ENCODE measurements around the gene CLCA4. TPM values are rescaled to one million over a fixed set of nuclear protein-coding genes. Genes with fewer than 3 reads are reported as not detected.
"Not testable (repeated sequence)": the region's sequence is repeated elsewhere in the genome, so short reads cannot be mapped to it uniquely, and the experiment has no call there.

The CLCA4 gene
- total RNA-seq, 1 donor from 2014 or later = not detected

- peaks cover 0 to 7% (median 2%) of the 10 kb centered on the region in 3 donors for H3K9me3 ChIP-seq (ENCODE audit: control insufficient read depth in 3 of 3, low read length in 3 of 3)
Observed at GRCh38 chr1:86596224-86596623, 49.3 kb downstream of the CLCA4 start.

GRCh38 chr1:86596741-86597290, 49.9 kb downstream of the CLCA4 start:
- Histone ChIP-seq H3K4me3 (ENCODE audit: low read length in 3 of 3) (no peak overlapping the region), H3K4me1 (ENCODE audit: control insufficient read depth in 3 of 3, insufficient read depth in 3 of 3, low read length in 3 of 3) (no peaks in the 10 kb centered on the region), H3K9ac (ENCODE audit: low read depth in 1 of 3, low read length in 3 of 3) (no peak overlapping the region), H3K9me3 (ENCODE audit: control insufficient read depth in 3 of 3, low read length in 3 of 3) (peaks cover 0 to 7% (median 2%) of the 10 kb centered on the region in 3 donors), H3K27me3 (ENCODE audit: control insufficient read depth in 3 of 3, insufficient read depth in 3 of 3, low read length in 3 of 3) (no peaks in the 10 kb centered on the region), H3K36me3 (ENCODE audit: control insufficient read depth in 3 of 3, insufficient read depth in 3 of 3, low read length in 3 of 3) (no peaks in the 10 kb centered on the region), H3K27ac (ENCODE audit: low read depth, low read length) (no peak overlapping the region)

More at GRCh38 chr1:86596224-86596623, 49.3 kb downstream of the CLCA4 start:
- H3K27ac ChIP-seq (ENCODE audit: low read depth, low read length) = no peak overlapping the region
- H3K9ac ChIP-seq (ENCODE audit: low read depth in 1 of 3, low read length in 3 of 3) = no peak overlapping the region
- no peak overlapping the region for H3K4me3 ChIP-seq (ENCODE audit: low read length in 3 of 3)
- H3K4me1 ChIP-seq (ENCODE audit: control insufficient read depth in 3 of 3, insufficient read depth in 3 of 3, low read length in 3 of 3) = no peaks in the 10 kb centered on the region
- H3K36me3 ChIP-seq (ENCODE audit: control insufficient read depth in 3 of 3, insufficient read depth in 3 of 3, low read length in 3 of 3) = no peaks in the 10 kb centered on the region
- H3K27me3 ChIP-seq (ENCODE audit: control insufficient read depth in 3 of 3, insufficient read depth in 3 of 3, low read length in 3 of 3) = no peaks in the 10 kb centered on the region

- not testable (repeated sequence) for H3K27ac ChIP-seq (ENCODE audit: low read depth, low read length); H3K4me1 ChIP-seq (ENCODE audit: control insufficient read depth in 3 of 3, insufficient read depth in 3 of 3, low read length in 3 of 3); H3K4me3 ChIP-seq (ENCODE audit: low read length in 3 of 3); H3K9ac ChIP-seq (ENCODE audit: low read depth in 1 of 3, low read length in 3 of 3); H3K9me3 ChIP-seq (ENCODE audit: control insufficient read depth in 3 of 3, low read length in 3 of 3); H3K27me3 ChIP-seq (ENCODE audit: control insufficient read depth in 3 of 3, insufficient read depth in 3 of 3, low read length in 3 of 3); H3K36me3 ChIP-seq (ENCODE audit: control insufficient read depth in 3 of 3, insufficient read depth in 3 of 3, low read length in 3 of 3)
Observed at GRCh38 chr1:86606080-86606479, 59.2 kb downstream of the CLCA4 start.

DNA sequence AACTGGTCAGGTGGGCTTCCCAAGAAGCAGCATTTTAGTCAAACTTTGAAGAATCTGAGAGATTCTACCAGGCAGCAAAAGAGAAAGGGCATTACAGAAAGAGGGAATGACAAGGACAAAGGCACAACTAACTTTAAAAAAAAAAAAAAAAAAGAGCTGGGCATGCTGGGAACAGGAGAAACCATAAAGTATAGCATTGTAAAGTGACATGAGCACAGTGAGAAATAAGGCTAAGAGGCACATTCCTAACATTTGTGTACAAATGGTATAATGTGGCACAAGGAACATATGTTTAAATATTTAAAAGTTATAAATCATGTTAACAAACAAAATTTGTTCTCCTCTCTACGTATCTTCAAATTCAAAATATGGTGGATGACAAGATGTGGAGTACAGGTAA, 69.6 kb downstream of the CLCA4 start:
- H3K9me3 ChIP-seq (ENCODE audit: control insufficient read depth in 3 of 3, low read length in 3 of 3) = peaks cover 0 to 2% (median 0%) of the 10 kb centered on the region in 3 donors
- no peak overlapping the region for H3K27ac ChIP-seq (ENCODE audit: low read depth, low read length)
- no peaks in the 10 kb centered on the region for H3K4me1 ChIP-seq (ENCODE audit: control insufficient read depth in 3 of 3, insufficient read depth in 3 of 3, low read length in 3 of 3)
- no peak overlapping the region for H3K9ac ChIP-seq (ENCODE audit: low read depth in 1 of 3, low read length in 3 of 3)
- no peak overlapping the region for H3K4me3 ChIP-seq (ENCODE audit: low read length in 3 of 3)
- no peaks in the 10 kb centered on the region for H3K27me3 ChIP-seq (ENCODE audit: control insufficient read depth in 3 of 3, insufficient read depth in 3 of 3, low read length in 3 of 3)
- H3K36me3 ChIP-seq (ENCODE audit: control insufficient read depth in 3 of 3, insufficient read depth in 3 of 3, low read length in 3 of 3) = no peaks in the 10 kb centered on the region

DNA sequence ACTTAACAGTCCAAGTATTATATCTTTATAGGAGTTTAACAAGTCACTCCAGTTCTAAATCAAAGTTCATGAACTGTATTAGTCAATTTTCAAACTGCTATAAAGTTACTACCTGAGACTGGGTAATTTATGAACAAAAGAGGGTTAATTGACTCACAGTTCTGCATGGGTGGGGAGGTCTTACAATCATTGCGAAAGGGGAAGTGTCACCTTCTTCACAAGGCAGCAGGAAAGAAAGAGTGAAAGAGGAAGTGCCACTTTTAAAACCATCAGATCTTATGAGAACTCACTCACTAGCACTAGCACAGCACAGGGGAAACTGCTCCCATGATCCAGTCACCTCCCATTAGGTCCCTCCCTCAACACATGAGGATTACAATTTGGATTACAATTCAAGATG, 70.0 kb downstream of the CLCA4 start:
- Histone ChIP-seq H3K4me3 (ENCODE audit: low read length in 3 of 3) (no peak overlapping the region), H3K9me3 (ENCODE audit: control insufficient read depth in 3 of 3, low read length in 3 of 3) (peaks cover 0 to 2% (median 0%) of the 10 kb centered on the region in 3 donors), H3K9ac (ENCODE audit: low read depth in 1 of 3, low read length in 3 of 3) (no peak overlapping the region), H3K27me3 (ENCODE audit: control insufficient read depth in 3 of 3, insufficient read depth in 3 of 3, low read length in 3 of 3) (no peaks in the 10 kb centered on the region), H3K27ac (ENCODE audit: low read depth, low read length) (no peak overlapping the region), H3K36me3 (ENCODE audit: control insufficient read depth in 3 of 3, insufficient read depth in 3 of 3, low read length in 3 of 3) (no peaks in the 10 kb centered on the region), H3K4me1 (ENCODE audit: control insufficient read depth in 3 of 3, insufficient read depth in 3 of 3, low read length in 3 of 3) (no peaks in the 10 kb centered on the region)

DNA sequence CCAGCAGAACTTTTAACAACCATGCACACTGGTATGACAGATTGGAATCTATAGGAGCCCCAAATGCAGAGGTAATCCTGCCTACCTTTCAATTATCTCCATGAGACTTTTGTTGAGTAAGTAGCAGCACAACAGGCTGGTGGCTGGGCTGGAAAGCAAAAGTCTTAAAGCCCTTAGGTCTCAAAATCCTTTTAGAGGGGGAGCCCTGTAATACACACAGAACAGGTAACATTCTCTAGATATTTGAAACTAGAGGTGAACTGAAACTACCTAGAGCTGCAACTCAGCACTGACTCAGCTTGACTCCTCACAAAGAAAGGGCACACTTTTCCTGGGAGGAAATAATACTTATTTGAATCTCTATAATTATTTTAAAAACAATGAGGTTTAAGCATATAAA, 71.5 kb downstream of the CLCA4 start:
- no peak overlapping the region for H3K9ac ChIP-seq (ENCODE audit: low read depth in 1 of 3, low read length in 3 of 3)
- H3K9me3 ChIP-seq (ENCODE audit: control insufficient read depth in 3 of 3, low read length in 3 of 3) = peaks cover 2 to 3% (median 2%) of the 10 kb centered on the region in 3 donors
- no peak overlapping the region for H3K27ac ChIP-seq (ENCODE audit: low read depth, low read length)
- H3K4me1 ChIP-seq (ENCODE audit: control insufficient read depth in 3 of 3, insufficient read depth in 3 of 3, low read length in 3 of 3) = no peaks in the 10 kb centered on the region
- H3K27me3 ChIP-seq (ENCODE audit: control insufficient read depth in 3 of 3, insufficient read depth in 3 of 3, low read length in 3 of 3) = no peaks in the 10 kb centered on the region
- H3K4me3 ChIP-seq (ENCODE audit: low read length in 3 of 3) = no peak overlapping the region
- H3K36me3 ChIP-seq (ENCODE audit: control insufficient read depth in 3 of 3, insufficient read depth in 3 of 3, low read length in 3 of 3) = no peaks in the 10 kb centered on the region

DNA sequence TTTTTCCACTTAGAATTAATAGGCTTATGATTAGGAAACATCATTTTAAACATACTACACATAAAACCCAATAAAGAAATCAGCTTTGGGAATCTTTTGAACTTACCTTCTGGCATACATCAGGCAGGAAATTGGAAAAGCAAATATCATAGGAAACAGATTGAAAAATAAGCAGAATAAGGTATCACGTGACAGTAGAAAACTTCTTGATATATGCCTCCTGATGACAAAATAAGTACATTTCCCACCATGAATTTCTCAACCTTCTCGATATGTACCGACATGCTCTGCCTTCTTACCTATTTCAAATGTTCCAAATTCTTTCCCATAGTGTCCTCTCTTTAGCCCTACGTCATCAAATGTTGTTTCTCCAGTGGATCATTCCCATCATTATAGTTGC, 72.4 kb downstream of the CLCA4 start:
- H3K36me3 ChIP-seq (ENCODE audit: control insufficient read depth in 3 of 3, insufficient read depth in 3 of 3, low read length in 3 of 3) = no peaks in the 10 kb centered on the region
- H3K4me3 ChIP-seq (ENCODE audit: low read length in 3 of 3) = no peak overlapping the region
- no peaks in the 10 kb centered on the region for H3K27me3 ChIP-seq (ENCODE audit: control insufficient read depth in 3 of 3, insufficient read depth in 3 of 3, low read length in 3 of 3)
- no peaks in the 10 kb centered on the region for H3K4me1 ChIP-seq (ENCODE audit: control insufficient read depth in 3 of 3, insufficient read depth in 3 of 3, low read length in 3 of 3)
- H3K9ac ChIP-seq (ENCODE audit: low read depth in 1 of 3, low read length in 3 of 3) = no peak overlapping the region
- peaks cover 2 to 3% (median 2%) of the 10 kb centered on the region in 3 donors for H3K9me3 ChIP-seq (ENCODE audit: control insufficient read depth in 3 of 3, low read length in 3 of 3)
- no peak overlapping the region for H3K27ac ChIP-seq (ENCODE audit: low read depth, low read length)

DNA sequence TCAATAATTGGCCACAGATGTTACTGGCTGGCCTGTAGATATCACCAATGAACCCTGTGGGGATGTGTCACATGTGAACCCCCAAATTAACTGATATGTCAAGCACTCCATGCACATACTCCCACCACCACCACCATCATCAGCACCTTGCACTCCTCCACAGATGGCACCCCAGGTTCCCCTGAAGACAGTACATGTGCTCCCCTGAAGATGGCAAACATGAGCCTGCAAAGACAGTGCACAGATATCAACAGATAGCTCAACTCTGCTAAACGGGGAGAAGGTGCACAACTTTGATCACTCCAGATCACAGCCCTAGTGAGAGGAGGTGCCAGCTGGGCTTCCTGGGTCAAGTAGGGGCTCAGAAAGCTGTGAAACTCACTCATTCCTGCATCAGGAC, 74.4 kb downstream of the CLCA4 start:
- Histone ChIP-seq H3K27ac (ENCODE audit: low read depth, low read length) (no peak overlapping the region), H3K36me3 (ENCODE audit: control insufficient read depth in 3 of 3, insufficient read depth in 3 of 3, low read length in 3 of 3) (no peaks in the 10 kb centered on the region), H3K4me1 (ENCODE audit: control insufficient read depth in 3 of 3, insufficient read depth in 3 of 3, low read length in 3 of 3) (no peaks in the 10 kb centered on the region), H3K9me3 (ENCODE audit: control insufficient read depth in 3 of 3, low read length in 3 of 3) (peaks cover 2 to 3% (median 2%) of the 10 kb centered on the region in 3 donors), H3K4me3 (ENCODE audit: low read length in 3 of 3) (no peak overlapping the region), H3K9ac (ENCODE audit: low read depth in 1 of 3, low read length in 3 of 3) (no peak overlapping the region), H3K27me3 (ENCODE audit: control insufficient read depth in 3 of 3, insufficient read depth in 3 of 3, low read length in 3 of 3) (no peaks in the 10 kb centered on the region)

Other genes starting within 250 kb of the CLCA4 start
- 18.3 TPM for gene ODF2L, start 150.8 kb upstream of the CLCA4 start, total RNA-seq
- not detected for gene CLCA2, start 122.9 kb upstream of the CLCA4 start, total RNA-seq
- gene CLCA1, start 78.2 kb upstream of the CLCA4 start, total RNA-seq = not detected
- 57.9 TPM for gene SH3GLB1, start 157.5 kb downstream of the CLCA4 start, total RNA-seq